ENCODE measurements around the gene PMP22.
"Not testable (repeated sequence)": the region's sequence is repeated elsewhere in the genome, so short reads cannot be mapped to it uniquely, and the experiment has no call there.

Gene PMP22

DNA sequence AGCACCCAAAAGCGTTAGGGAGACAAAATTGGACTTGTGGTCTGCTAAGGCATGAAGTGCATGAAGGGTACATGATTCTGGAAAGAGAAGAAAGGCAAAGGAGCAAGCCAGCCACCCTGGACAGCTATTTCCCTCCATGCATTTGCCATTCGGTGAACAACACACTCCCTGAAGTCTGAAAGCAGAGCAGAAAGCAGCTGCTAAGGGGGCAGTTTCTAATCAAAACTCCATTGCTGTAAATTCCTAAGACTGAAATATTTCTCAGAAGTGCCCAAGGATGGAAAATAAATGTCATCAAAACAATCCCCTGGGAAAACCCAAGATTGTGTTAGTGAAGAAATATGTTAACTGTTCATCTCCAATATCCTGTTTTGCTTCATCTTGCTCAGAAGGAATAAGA, 44.3 kb downstream of the PMP22 start:
- no peak overlapping the region for H3K4me3 ChIP-seq (ENCODE audit: low read length)
- no peaks in the 10 kb centered on the region for H3K9me3 ChIP-seq (ENCODE audit: control insufficient read depth, low read length)

DNA sequence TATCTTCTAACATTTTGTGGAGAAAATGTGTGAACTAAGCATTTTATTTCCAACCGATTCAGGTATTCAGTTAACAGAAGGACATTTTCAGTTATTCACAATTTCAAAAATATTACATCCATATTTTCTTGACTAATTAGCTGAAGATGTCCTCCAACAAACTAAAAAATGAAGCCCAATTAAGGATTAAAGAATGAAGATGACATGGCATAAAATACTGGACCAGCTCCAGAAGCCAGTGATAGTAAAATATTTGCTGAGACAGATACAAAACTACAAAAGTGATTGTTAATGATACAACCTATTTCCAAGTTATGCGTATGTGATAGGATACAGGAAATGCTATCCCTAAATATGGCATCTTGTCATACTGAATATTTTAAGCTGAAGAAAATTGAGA, 48.6 kb downstream of the PMP22 start:
- H3K9me3 ChIP-seq (ENCODE audit: control insufficient read depth, low read length), result no peaks in the 10 kb centered on the region
- H3K27me3 ChIP-seq (ENCODE audit: control insufficient read depth, insufficient read depth, low read length), result no peaks in the 10 kb centered on the region
- no peaks in the 10 kb centered on the region for H3K4me1 ChIP-seq (ENCODE audit: control insufficient read depth, insufficient read depth, low read length)
- no peak overlapping the region for H3K4me3 ChIP-seq (ENCODE audit: low read length)
- no peaks in the 10 kb centered on the region for H3K36me3 ChIP-seq (ENCODE audit: control insufficient read depth, insufficient read depth, low read length)
- H3K9ac ChIP-seq (ENCODE audit: low read length), result no peak overlapping the region

More for the DNA sequence above, 44.3 kb downstream of the PMP22 start:
- Histone ChIP-seq H3K4me1 (ENCODE audit: control insufficient read depth, insufficient read depth, low read length) (no peaks in the 10 kb centered on the region), H3K9ac (ENCODE audit: low read length) (no peak overlapping the region), H3K36me3 (ENCODE audit: control insufficient read depth, insufficient read depth, low read length) (no peaks in the 10 kb centered on the region), H3K27me3 (ENCODE audit: control insufficient read depth, insufficient read depth, low read length) (no peaks in the 10 kb centered on the region)

DNA sequence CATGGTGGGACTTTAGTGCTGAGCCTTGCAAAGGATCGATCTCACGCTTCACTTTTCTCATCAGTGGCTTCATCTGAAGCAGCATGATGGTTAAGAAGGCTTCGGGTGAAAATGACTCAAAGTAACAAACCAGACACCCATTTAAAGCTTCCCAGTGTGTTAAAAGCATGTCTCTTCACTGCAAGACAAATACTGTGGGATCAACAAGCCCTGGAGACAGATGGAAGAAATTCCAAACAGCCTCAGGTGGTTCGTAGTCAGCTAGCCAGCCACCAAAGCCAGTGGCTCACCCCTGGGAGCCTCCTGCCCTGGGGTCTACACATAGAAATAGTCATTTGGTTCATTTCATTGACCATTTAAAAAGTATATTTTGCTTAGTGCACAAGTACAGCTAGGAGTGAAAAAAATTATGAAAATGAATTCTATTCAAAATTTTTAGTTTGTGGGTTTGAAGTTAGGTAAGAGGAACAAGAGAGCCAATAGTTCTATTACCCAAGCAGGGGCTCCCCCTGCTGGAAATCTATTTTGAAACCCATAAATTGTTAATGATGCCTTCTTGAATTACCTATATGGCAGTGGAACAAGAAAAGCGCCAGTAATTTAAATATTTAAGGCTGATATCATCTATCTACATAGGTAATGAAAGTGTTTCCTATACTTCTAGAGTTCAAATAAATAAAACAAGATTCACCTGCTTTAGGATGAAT, 51.6 kb downstream of the PMP22 start:
- Histone ChIP-seq H3K4me3 (ENCODE audit: low read length) (no peak overlapping the region), H3K9ac (ENCODE audit: low read length) (no peak overlapping the region), H3K27me3 (ENCODE audit: control insufficient read depth, insufficient read depth, low read length) (no peaks in the 10 kb centered on the region), H3K36me3 (ENCODE audit: control insufficient read depth, insufficient read depth, low read length) (no peaks in the 10 kb centered on the region), H3K4me1 (ENCODE audit: control insufficient read depth, insufficient read depth, low read length) (no peaks in the 10 kb centered on the region), H3K9me3 (ENCODE audit: control insufficient read depth, low read length) (no peaks in the 10 kb centered on the region)

DNA sequence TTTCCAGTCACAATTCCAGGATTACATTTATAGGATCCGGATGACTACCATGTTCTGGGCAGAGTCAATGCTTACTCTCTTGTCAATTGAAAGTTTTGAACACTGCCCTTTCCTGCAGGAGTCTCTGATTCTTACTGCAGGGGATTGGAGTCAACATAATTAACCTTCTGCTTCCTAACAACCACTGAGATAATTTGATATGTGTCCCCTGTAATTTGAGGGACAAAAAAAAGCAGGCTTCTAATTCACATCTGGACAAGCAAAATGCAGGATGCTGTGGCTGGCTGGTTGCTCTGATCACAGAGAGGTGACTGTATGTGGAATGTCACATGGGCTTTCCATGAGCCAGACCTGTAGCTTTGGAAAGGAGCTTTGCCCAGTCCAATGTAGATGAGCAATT, 54.9 kb downstream of the PMP22 start:
- H3K9me3 ChIP-seq (ENCODE audit: control insufficient read depth, low read length), result no peaks in the 10 kb centered on the region
- no peaks in the 10 kb centered on the region for H3K27me3 ChIP-seq (ENCODE audit: control insufficient read depth, insufficient read depth, low read length)
- no peaks in the 10 kb centered on the region for H3K36me3 ChIP-seq (ENCODE audit: control insufficient read depth, insufficient read depth, low read length)
- no peak overlapping the region for H3K4me3 ChIP-seq (ENCODE audit: low read length)
- H3K4me1 ChIP-seq (ENCODE audit: control insufficient read depth, insufficient read depth, low read length), result no peaks in the 10 kb centered on the region
- no peak overlapping the region for H3K9ac ChIP-seq (ENCODE audit: low read length)

DNA sequence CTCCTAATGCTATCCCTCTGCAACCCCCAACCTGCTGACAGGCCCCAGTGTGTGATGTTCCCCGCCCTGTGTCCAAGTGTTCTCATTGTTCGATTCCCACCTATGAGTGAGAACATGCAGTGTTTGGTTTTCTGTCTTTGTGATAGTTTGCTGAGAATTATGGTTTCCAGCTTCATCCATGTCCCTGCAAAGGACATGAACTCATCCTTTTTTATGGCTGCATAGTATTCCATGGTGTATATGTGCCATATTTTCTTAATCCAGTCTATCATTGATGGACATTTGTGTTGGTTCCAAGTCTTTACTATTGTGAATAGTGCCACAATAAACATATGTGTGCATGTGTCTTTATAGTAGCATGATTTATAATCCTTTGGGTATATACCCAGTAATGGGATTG, 62.1 kb downstream of the PMP22 start:
- not testable (repeated sequence) for H3K9me3 ChIP-seq (ENCODE audit: control insufficient read depth, low read length); H3K4me1 ChIP-seq (ENCODE audit: control insufficient read depth, insufficient read depth, low read length); H3K9ac ChIP-seq (ENCODE audit: low read length); H3K27me3 ChIP-seq (ENCODE audit: control insufficient read depth, insufficient read depth, low read length); H3K36me3 ChIP-seq (ENCODE audit: control insufficient read depth, insufficient read depth, low read length); H3K4me3 ChIP-seq (ENCODE audit: low read length)

DNA sequence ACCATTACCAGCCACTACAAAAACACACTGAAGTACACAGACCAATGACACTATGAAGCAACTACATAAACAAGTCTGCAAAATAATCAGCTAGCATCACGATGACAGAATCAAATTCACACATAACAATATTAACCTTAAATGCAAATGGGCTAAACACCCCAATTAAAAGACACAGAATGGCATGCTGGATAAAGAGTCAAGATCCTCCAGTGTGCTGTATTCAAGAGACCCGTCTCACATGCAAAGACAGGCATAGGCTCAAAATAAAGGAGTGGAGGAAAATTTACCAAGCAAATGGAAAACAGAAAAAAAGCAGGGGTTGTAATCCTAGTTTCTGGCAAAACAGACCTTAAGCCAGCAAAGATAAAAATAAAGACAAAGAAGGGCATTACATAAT, 64.6 kb downstream of the PMP22 start:
- not testable (repeated sequence) for H3K9ac ChIP-seq (ENCODE audit: low read length); H3K4me3 ChIP-seq (ENCODE audit: low read length); H3K36me3 ChIP-seq (ENCODE audit: control insufficient read depth, insufficient read depth, low read length); H3K4me1 ChIP-seq (ENCODE audit: control insufficient read depth, insufficient read depth, low read length); H3K27me3 ChIP-seq (ENCODE audit: control insufficient read depth, insufficient read depth, low read length); H3K9me3 ChIP-seq (ENCODE audit: control insufficient read depth, low read length)

DNA sequence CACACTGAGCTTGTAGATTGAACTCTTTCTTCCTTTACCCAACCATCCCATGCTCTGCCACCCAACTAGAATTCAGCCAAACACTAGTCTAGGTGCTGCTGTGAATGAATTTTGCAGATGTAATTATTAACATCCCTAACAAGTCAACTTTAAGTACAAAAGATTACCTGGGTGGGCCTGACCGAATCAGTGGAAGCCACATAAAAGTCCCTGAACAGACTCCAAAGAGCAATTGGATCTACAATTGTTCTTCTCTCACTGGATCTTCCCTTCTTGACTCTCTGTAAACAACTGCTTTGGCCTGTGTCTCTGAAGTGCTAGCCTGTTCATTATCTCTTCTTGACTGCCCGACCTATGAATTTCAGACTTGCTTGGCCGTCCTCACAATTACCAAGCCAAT, 67.9 kb downstream of the PMP22 start:
- Histone ChIP-seq H3K27me3 (ENCODE audit: control insufficient read depth, insufficient read depth, low read length) (no peaks in the 10 kb centered on the region), H3K9ac (ENCODE audit: low read length) (no peak overlapping the region), H3K4me1 (ENCODE audit: control insufficient read depth, insufficient read depth, low read length) (no peaks in the 10 kb centered on the region), H3K9me3 (ENCODE audit: control insufficient read depth, low read length) (no peaks in the 10 kb centered on the region), H3K36me3 (ENCODE audit: control insufficient read depth, insufficient read depth, low read length) (no peaks in the 10 kb centered on the region), H3K4me3 (ENCODE audit: low read length) (no peak overlapping the region)

DNA sequence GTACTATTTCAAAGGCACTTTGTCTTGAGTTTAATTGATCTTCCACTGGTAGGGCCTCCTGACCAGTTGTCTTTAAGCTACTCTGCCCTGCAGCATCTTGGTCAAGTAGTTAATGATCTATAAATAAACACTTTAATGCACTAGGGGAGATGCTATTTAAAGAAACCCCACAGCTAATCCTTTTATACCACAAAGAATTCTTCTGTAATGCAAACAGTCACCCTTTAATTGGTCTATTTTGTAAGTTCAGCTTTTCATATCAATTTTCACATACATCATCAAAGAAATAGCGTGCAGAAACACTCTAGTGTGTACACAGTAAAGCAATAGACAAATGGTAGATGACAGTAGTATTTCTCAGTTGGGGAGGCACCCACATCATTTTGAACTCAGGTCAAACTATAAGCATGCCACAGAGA, 70.3 kb downstream of the PMP22 start:
- no peaks in the 10 kb centered on the region for H3K9me3 ChIP-seq (ENCODE audit: control insufficient read depth, low read length)
- H3K4me1 ChIP-seq (ENCODE audit: control insufficient read depth, insufficient read depth, low read length), result no peaks in the 10 kb centered on the region
- no peak overlapping the region for H3K9ac ChIP-seq (ENCODE audit: low read length)
- H3K27me3 ChIP-seq (ENCODE audit: control insufficient read depth, insufficient read depth, low read length), result no peaks in the 10 kb centered on the region
- H3K4me3 ChIP-seq (ENCODE audit: low read length), result no peak overlapping the region
- H3K36me3 ChIP-seq (ENCODE audit: control insufficient read depth, insufficient read depth, low read length), result no peaks in the 10 kb centered on the region

DNA sequence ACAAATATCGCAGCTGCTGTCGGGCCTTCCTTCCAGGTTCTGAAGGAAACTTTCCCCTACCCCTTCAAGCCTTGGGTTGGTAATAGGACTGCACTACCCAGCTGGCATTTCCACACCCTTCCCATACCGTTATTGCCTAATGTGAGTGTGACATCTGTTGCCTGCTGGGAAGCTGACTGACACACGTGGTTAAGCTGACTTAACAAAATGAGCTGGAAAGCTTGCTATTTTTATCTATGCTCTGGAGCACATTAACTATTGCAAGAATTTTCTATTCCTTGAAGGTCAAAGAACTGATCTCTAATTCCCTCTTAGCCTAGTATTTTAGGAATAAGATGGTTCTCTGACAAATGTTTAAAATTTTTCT, 79.5 kb downstream of the PMP22 start:
- no peak overlapping the region for H3K9ac ChIP-seq (ENCODE audit: low read length)

DNA sequence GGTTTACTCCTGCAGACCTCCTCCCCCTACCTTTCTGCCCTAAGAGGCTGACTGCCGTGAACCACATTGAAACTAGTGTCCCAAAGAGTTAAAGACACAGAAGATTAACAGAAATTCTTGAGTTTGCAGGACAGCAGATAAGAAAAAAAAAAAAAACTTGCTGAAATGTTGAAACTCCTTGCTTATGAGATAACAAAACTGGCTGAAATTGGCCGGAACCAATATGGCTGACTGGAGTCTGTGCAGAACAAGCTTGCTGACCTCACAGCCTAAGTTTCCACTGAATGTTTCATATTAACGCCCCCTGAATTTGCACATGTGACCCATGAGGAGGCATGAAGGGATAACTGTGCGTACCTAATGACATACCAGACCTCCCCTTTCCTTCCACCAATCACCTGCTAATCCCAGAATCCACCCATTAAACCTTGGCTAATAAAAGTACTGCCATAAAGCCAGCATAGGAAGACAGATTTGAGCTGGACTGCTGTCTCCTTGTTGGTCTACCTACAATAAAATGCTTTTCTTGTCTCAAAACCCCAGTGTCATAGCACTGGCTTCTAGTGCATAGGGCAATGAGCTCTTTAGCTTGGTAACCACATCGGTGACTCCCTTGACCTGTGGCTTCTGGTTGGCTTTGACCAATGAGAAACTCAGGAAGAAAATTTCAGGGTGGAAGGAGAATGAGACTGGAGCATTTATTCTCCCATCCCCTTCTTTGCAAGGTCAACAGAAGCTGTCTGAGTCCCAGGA, 80.1 kb downstream of the PMP22 start:
- H3K9me3 ChIP-seq (ENCODE audit: control insufficient read depth, low read length), result no peaks in the 10 kb centered on the region
- H3K27me3 ChIP-seq (ENCODE audit: control insufficient read depth, insufficient read depth, low read length), result no peaks in the 10 kb centered on the region
- no peak overlapping the region for H3K9ac ChIP-seq (ENCODE audit: low read length)
- H3K36me3 ChIP-seq (ENCODE audit: control insufficient read depth, insufficient read depth, low read length), result no peaks in the 10 kb centered on the region
- H3K4me1 ChIP-seq (ENCODE audit: control insufficient read depth, insufficient read depth, low read length), result no peaks in the 10 kb centered on the region
- H3K4me3 ChIP-seq (ENCODE audit: low read length), result no peak overlapping the region

More for the DNA sequence above, 79.5 kb downstream of the PMP22 start:
- H3K9me3 ChIP-seq (ENCODE audit: control insufficient read depth, low read length), result no peaks in the 10 kb centered on the region
- H3K4me1 ChIP-seq (ENCODE audit: control insufficient read depth, insufficient read depth, low read length), result no peaks in the 10 kb centered on the region
- no peaks in the 10 kb centered on the region for H3K36me3 ChIP-seq (ENCODE audit: control insufficient read depth, insufficient read depth, low read length)
- H3K27me3 ChIP-seq (ENCODE audit: control insufficient read depth, insufficient read depth, low read length), result no peaks in the 10 kb centered on the region
- H3K4me3 ChIP-seq (ENCODE audit: low read length), result no peak overlapping the region

DNA sequence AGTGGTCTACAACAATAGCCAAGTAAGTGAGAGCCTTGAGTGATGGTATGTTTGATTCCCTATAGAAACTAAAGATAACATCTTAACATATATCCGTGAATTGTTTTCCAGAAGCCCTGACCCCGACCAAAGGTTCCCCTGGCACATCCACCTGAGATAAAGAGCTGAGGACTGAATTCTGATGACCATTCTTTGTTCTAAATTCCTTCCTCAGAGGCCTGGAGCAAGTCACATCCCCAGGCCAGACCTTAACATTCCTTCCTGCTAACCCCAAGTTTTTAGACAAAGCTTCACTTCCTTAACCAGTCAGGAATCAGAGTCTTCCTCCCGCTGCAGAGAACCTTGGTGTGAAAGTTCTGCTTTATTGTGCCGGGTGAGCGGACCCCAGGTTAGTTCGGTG, 83.3 kb downstream of the PMP22 start:
- Histone ChIP-seq H3K4me3 (ENCODE audit: low read length) (no peak overlapping the region), H3K27me3 (ENCODE audit: control insufficient read depth, insufficient read depth, low read length) (no peaks in the 10 kb centered on the region), H3K36me3 (ENCODE audit: control insufficient read depth, insufficient read depth, low read length) (no peaks in the 10 kb centered on the region), H3K9ac (ENCODE audit: low read length) (no peak overlapping the region), H3K9me3 (ENCODE audit: control insufficient read depth, low read length) (no peaks in the 10 kb centered on the region), H3K4me1 (ENCODE audit: control insufficient read depth, insufficient read depth, low read length) (no peaks in the 10 kb centered on the region)

DNA sequence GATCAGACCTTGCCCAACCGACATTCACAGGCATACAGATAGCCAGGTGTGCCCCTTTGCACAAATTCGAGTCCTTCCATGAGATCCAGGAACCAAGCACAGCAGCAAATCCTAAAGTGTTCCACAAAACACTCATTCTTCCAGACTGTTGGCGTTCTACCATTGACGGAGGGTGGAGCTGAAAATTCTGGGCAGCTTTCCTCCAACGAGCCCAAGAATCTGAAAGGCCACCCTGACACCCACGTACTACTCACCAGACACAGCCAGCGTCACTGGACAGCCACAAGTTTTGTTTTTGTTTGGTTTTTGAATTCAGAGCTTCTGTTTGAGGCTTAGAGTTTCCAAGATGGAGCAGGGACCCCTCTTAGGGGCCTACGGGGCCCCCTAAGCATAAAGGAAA, 83.8 kb downstream of the PMP22 start:
- Histone ChIP-seq H3K9ac (ENCODE audit: low read length) (no peak overlapping the region), H3K4me3 (ENCODE audit: low read length) (no peak overlapping the region), H3K36me3 (ENCODE audit: control insufficient read depth, insufficient read depth, low read length) (no peaks in the 10 kb centered on the region), H3K4me1 (ENCODE audit: control insufficient read depth, insufficient read depth, low read length) (no peaks in the 10 kb centered on the region), H3K27me3 (ENCODE audit: control insufficient read depth, insufficient read depth, low read length) (no peaks in the 10 kb centered on the region), H3K9me3 (ENCODE audit: control insufficient read depth, low read length) (no peaks in the 10 kb centered on the region)

All from mucosa of stomach (tissue), 1 donor.